ENCODE data around the gene C5. TPM values are rescaled to one million over a fixed set of nuclear protein-coding genes. Genes with fewer than 3 reads are reported as not detected.

C5 gene
- polyA plus RNA-seq, 1 of the 3 experiments (the other 2 are of a cell fraction) = 1.8 TPM

- peak overlapping the region; percentile 4; the same call in 1 of the 2 replicates for H2AFZ ChIP-seq (ENCODE audit: low read depth)
Observed at GRCh38 chr9:121059998-121060636, 10.0 kb upstream of the C5 start.

GRCh38 chr9:121059513-121059912, 9.4 kb upstream of the C5 start:
- CTCF ChIA-PET = interaction anchor here (0.7 to 4.7 kb wide), 33 partner anchors 9 to 447 kb away, joined by 3 to 47 read pairs (median 4); partner anchors contain the start of genes C5 and CNTRL
- WGBS (ENCODE audit: low lambda C conversion rate) = 80% methylated on average over 6 of the region's 6 CpGs

More at GRCh38 chr9:121059998-121060636, 10.0 kb upstream of the C5 start:
- POLR2A ChIA-PET = interaction anchor here (1.0 kb wide), 1 partner anchor 183 kb away, joined by 4 read pairs; the partner anchor contains the start of gene PHF19
- WGBS (ENCODE audit: low lambda C conversion rate) = 35% methylated on average over 6 of the region's 6 CpGs
- no peak for TF ChIP-seq ZBTB33 (IDR thresholded peaks at IDR 0.05; ENCODE audit: borderline replicate concordance, low read depth)
- peak; percentile 87 for TF ChIP-seq SMC3 (IDR thresholded peaks at IDR 0.05; ENCODE audit: low read depth, low read length)
- TF ChIP-seq FOXM1 (IDR thresholded peaks at IDR 0.05; ENCODE audit: low read depth) = no peak
- TF ChIP-seq FOXJ3 (CRISPR knock-in tag; IDR thresholded peaks at IDR 0.05) = no peak
- peak; percentile 74 for TF ChIP-seq RAD21 (IDR thresholded peaks at IDR 0.05; ENCODE audit: low read length)
- TF ChIP-seq CTCF (IDR thresholded peaks at IDR 0.05) = peak; percentile 85
- Histone ChIP-seq H3K27me3 (ENCODE audit: insufficient read depth) (no peaks in the 10 kb centered on the region), H3K4me1 (ENCODE audit: control insufficient read depth in 1 of 2, insufficient read depth in 2 of 2, low read depth in 1 of 2, low read length in 1 of 2) (no peaks in the 10 kb centered on the region; a peak in 1 of 4 replicates), H4K20me1 (ENCODE audit: insufficient read depth) (no peaks in the 10 kb centered on the region), H3K9me3 (no peaks in the 10 kb centered on the region), H3K4me2 (no peak overlapping the region), H3K27ac (ENCODE audit: low read depth in 2 of 2, low read length in 1 of 2) (no peak overlapping the region), H3K9me2 (no peaks in the 10 kb centered on the region), H3K79me2 (ENCODE audit: insufficient read depth) (no peaks in the 10 kb centered on the region), H3F3A (replicated peaks; ENCODE audit: insufficient read depth) (no peaks in the 10 kb centered on the region), H3K9ac (no peak overlapping the region), H3K36me3 (replicated peaks in 1 of 2; ENCODE audit: control insufficient read depth in 1 of 2, insufficient read depth in 2 of 2, low read length in 1 of 2) (peaks cover 0 to 9% of the 10 kb centered on the region in 2 experiments), H3K4me3 (ENCODE audit: low read depth in 2 of 2, low read length in 1 of 2) (no peak overlapping the region; a peak in 1 of 4 replicates)
- peak; percentile 47 for DNase-seq
- CTCF ChIA-PET = interaction anchor here (0.6 to 4.7 kb wide), 40 partner anchors 9 to 448 kb away, joined by 3 to 47 read pairs (median 4); partner anchors contain the start of genes C5, CNTRL and FBXW2

More at GRCh38 chr9:121059513-121059912, 9.4 kb upstream of the C5 start:
- Histone ChIP-seq H3K9me3 (no peaks in the 10 kb centered on the region), H3K27ac (ENCODE audit: low read depth in 2 of 2, low read length in 1 of 2) (no peak overlapping the region), H3K9me2 (no peaks in the 10 kb centered on the region), H3K79me2 (ENCODE audit: insufficient read depth) (no peaks in the 10 kb centered on the region), H3K4me3 (ENCODE audit: low read depth in 2 of 2, low read length in 1 of 2) (no peak overlapping the region), H3K4me2 (no peak overlapping the region), H2AFZ (ENCODE audit: low read depth) (no peak overlapping the region), H3K36me3 (replicated peaks in 1 of 2; ENCODE audit: control insufficient read depth in 1 of 2, insufficient read depth in 2 of 2, low read length in 1 of 2) (peaks cover 0 to 14% of the 10 kb centered on the region in 2 experiments), H4K20me1 (ENCODE audit: insufficient read depth) (no peaks in the 10 kb centered on the region), H3K9ac (no peak overlapping the region), H3K27me3 (ENCODE audit: insufficient read depth) (no peaks in the 10 kb centered on the region), H3F3A (replicated peaks; ENCODE audit: insufficient read depth) (no peaks in the 10 kb centered on the region), H3K4me1 (ENCODE audit: control insufficient read depth in 1 of 2, insufficient read depth in 2 of 2, low read depth in 1 of 2, low read length in 1 of 2) (no peaks in the 10 kb centered on the region; a peak in 1 of 4 replicates)
- no peak for DNase-seq
- no peak for TF ChIP-seq GABPA (IDR thresholded peaks at IDR 0.05; ENCODE audit: low read depth)
- no peak for TF ChIP-seq REST (IDR thresholded peaks at IDR 0.05; ENCODE audit: low read depth, low read length)
- TF ChIP-seq EZH2phosphoT487 (IDR thresholded peaks at IDR 0.05; ENCODE audit: borderline replicate concordance, low read depth) = no peak
- TF ChIP-seq FOSL2 (IDR thresholded peaks at IDR 0.05; ENCODE audit: borderline replicate concordance, low read depth) = no peak
- no peak for TF ChIP-seq CHD2 (IDR thresholded peaks at IDR 0.05; ENCODE audit: low read length, partially characterized antibody)
- no peak for TF ChIP-seq FOXJ3 (CRISPR knock-in tag; IDR thresholded peaks at IDR 0.05)
- TF ChIP-seq POLR2AphosphoS5 (IDR thresholded peaks at IDR 0.05; ENCODE audit: low read depth, low read length) = no peak
- no peak for TF ChIP-seq TCF12 (IDR thresholded peaks at IDR 0.05)
- POLR2A ChIA-PET = interaction anchor here (1.0 kb wide), 1 partner anchor 182 kb away, joined by 4 read pairs; the partner anchor contains the start of gene PHF19

Data from SK-N-SH (cell line).